Middle frontal gyrus (tissue), 1 donor: ENCODE results near the gene SMIM31.

ENCODE experiments used
- DNase-seq: peaks from one replicate; pipeline ENCODE4 v3.0.0-alpha.2; 2015; ENCODE audit warnings: low spot score; ENCODE audit errors: extremely low spot score

SMIM31 gene

DNA sequence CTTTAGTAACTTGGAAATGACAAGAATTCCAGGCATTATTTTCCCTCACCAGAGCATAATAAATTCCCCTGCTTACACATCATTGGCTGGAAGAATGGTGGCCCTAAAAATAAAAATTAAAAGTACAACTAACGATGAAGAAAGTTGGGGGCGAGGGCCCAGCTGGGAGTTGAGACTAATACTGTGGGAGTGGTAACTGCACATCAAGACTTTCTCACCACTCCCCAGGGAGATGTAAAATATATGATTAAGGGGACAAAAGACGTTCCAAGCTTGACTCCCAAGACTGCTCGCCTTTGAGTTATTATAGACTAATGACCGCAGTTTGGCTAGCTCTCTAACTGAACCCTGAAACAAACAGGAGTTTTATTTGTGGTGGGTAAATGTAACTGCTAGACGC is 30.0 kb downstream of the SMIM31 start:
- DNase-seq, result no peak

DNA sequence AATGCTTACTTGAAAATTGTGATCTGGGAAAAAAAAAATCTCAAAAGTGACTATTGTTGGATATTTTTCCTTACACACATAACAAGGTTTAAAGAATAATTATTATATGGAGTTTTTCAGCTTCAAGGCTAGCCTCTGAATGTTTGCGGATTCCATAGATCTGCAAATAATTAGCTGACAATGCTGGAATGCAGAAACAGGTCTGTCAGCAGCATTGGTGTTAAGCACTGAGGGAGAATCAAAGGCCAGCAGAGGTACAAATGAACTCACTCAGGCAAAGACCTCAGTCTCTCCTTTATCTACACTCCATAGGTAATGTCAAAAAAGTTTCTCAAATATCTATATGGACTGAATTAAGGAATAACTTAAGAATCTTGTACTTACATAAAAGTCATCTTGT is 35.1 kb downstream of the SMIM31 start:
- no peak for DNase-seq

DNA sequence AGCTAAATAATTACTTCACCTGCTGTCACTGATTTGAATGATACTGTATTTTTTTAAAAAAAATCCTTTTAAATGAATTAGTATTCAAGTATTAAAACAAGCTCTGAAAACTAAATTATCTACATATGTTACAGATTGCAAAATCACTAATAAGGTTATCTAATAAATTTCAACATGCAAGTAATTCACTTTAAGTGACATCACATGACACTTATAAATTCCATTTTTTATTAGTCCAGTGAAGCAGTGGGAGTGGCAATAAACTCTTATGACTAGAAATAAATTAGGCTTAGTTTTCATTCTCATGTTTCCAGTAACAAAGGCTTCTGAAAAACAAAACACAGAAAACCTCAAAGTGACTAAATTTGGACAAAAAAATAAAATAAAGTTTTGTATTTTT is 36.3 kb downstream of the SMIM31 start:
- no peak for DNase-seq

DNA sequence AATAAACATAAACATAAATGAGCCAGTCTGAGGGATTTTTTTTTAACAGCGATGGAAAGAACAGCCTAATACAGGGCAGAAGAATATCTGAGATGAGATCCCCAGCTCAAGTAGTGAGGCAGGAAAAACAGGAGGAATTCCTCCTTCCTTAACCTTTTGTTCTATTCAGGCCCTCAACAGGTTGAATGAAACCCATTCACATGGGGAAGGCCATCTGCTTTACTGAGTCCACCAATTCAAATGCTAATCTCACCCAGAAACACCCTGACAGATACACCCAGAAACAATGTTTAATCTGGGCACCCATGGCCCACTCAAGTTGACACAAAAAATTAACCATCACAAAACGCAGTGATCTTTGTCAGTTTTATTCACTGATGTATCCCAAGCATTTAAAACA is 45.5 kb downstream of the SMIM31 start:
- no peak for DNase-seq

DNA sequence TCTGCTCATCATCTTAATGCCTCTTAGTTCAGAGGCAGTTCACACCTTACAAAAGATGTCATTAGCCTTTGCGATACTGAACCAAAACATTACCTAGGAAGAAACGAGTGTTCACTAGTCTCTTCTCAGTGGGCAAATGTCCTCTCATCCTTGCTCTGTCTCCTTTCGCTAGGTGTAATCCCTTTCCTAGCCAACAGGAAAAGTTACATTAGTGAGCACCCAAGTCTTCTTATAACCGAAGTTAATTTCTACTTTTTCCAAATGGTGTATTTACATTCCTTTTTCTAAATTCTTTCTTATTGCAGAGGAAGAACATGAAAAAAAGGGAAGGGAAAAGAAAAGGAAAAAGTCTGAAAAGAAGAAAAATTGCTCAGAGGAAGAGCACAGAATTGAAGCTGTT is 46.9 kb downstream of the SMIM31 start:
- DNase-seq, result no peak

DNA sequence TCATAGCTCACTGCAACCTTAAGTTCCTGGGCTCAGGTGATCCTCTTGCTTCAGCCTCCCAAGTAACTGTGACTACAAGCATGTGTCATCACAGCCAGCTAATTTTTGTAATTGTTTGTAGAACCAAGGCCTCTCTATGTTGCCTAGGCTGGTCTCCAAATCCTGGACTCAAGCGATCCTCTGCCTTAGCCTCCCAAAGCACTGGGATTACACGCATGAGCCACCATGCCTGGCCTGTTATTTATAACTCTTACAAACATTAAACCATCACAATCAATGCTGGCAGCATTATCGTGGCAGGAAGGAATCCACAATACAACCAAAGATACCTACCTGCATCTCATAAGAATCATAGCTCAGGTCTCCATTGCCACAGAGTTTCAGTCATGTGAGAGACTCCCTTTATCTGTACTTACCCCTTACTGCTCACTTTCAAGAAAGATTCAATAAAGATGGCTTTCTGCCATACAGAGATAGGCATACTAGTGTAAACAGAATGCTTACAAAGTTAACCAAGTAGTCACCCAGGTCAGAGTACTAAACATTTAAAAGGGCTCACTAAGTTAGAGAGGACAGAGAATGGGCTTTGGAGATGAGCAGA is 48.5 kb downstream of the SMIM31 start:
- no peak for DNase-seq

DNA sequence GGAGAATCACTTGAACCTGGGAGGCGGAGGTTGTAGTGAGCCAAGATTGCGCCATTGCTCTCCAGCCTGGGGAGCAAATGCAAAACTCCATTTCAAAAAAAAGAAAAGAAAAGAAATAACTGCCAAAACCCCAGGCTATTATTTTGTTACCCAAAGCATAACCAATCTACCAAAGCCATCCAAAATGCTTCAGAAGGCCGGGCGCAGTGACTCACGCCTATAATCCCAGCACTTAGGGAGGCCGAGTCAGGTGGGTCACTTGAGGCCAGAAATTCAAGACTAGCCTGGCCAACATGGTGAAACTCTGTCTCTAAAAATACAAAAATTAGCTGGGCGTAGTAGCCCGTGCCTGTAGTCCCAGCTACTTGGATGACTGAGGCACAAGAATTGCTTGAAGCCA is 49.8 kb downstream of the SMIM31 start:
- DNase-seq, result no peak

DNA sequence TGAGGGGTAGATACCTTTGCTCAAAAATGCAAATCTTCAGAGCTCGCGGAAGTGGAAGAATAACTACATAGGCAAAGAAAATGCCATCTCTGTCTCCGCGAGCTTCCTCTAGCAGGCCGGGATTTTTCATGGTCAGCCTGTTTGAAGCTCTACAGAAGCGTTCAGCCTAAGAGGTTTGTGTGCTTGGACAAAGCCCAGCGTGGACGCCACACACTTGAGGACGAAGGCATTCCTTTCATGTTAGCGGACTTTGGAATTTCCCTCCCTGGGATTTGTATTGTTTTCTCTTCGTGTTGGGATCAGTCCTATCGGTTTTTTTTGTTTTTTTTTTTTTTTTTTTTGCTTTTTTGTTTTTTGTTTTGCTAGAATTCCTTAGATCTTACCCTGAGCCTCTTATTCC is 53.7 kb downstream of the SMIM31 start:
- no peak for DNase-seq

DNA sequence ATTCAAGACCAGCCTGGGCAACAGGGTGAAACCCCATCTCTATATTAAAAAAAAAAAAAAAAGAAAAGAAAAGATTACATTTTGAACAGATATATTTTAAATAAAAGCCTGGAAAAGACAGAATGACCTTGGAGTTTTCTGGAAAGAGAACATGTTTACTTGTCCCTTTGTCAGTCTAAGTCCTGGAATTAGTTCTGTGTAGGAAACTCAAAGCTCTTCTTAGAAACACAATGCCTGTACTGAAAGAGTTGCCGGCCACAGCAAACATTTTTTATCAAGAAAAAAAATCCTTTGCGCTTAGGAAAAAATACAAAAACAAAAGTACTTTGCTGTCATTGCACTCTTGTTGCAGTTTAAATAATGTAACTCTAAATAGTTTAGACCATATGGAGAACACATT is 59.6 kb downstream of the SMIM31 start:
- no peak for DNase-seq

DNA sequence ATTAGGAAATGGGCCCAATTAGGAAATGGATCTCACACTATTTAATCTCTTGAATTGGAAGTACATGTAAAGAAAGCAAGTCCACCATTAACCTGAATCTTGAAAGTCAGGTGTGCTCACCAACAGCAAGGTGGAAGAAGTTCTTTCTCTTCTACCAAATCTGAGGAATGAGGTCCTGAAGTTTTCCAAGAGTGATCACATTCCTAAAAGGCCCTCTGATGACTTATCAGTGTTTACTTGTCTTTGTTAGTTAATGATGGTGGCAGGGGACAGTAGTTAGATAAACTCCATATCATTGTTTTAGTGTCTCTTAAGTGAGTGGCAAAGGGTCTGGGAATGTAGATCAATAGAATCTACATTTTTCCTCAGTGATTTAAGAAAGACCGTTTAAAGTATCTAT is 61.8 kb downstream of the SMIM31 start:
- DNase-seq, result no peak

DNA sequence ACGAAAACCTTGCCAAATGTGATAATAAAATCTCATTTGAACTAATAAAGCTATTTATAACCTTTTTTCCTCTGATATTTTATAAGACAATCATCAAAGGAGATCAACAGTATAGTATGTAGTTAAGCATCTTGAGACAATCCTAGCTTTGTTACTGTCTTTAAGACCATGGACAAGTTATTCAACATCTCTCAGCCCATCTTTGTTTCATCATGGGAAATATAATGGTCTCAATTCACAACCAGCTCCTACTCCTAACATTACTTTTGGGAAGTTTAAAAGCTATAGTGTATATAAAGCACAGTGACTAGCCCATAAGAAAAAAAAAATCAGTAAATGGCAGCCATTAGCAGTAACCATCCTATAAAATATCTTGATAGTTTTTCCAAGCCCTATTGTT is 65.4 kb downstream of the SMIM31 start:
- no peak for DNase-seq

DNA sequence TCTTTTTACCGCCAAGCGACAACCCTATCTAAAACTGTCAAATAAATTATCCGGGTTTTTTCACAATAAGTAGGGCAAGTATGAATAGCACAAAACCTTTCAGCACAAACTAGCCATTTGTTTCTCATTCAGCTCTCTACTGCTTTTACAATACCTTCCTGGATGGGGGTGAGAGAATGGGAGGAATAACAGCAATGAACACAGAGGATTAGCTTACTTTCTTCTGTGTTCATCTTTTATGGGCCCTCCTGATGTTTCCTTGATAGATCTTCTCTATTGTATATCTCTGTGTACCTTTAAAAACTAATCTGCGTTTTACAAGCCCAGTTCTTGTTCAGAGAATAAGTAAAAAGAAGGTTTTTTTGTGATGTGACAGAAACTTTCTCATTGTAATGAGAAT is 67.8 kb downstream of the SMIM31 start:
- no peak for DNase-seq

DNA sequence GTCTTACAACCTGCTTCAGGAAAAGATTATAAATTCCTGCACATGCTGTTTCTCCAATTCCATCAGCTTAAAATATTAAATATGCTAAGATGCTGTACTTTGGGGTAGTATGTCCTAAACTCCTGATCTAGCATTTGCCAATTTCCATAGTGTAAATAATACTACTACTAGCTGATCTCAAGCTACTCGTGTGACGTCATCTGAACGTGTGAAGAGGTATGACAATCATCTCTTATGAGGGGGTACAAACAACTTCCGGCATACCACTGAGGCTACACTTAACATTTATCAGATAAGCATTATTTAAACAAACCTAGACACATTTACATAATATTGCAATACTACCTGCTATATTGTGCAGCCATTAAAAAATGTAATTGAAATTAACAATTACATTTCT is 70.7 kb downstream of the SMIM31 start:
- DNase-seq, result no peak

DNA sequence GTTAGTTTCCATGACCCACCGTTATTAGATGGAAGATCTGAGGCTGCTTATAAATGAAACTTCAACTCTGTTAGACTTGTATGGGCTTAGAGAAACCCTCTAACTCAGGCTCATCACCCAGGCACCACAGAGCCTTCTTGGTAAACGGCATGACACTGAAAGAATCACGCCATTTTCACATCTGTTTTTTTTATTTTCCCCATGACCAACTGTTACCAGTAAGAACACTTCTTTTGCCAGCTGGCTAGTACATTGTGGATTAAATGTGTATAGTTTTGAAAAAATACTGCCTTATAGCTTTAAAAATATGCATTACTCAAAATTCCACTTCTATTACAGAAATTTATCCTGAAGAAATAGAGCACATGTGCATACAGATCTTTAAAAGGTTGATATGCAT is 75.0 kb downstream of the SMIM31 start:
- no peak for DNase-seq

DNA sequence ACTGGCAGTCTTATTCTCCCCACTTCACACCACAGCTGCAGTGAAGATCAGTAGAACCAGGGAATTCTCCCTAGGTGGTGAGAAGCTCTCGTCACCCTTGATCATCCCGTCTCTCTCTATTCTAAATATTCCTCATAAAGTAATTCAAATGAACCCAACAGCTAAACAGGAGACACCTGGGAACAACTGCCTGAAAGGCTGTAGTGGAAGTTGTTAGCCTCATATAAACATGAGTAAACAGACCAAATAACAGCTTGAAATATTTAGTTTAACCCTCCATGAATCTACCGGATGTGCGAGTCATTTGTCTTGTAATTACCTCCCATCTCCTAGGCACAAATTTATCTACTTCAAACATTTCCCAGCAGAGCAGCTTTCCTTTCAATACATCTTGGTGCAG is 92.6 kb downstream of the SMIM31 start:
- DNase-seq, result no peak

DNA sequence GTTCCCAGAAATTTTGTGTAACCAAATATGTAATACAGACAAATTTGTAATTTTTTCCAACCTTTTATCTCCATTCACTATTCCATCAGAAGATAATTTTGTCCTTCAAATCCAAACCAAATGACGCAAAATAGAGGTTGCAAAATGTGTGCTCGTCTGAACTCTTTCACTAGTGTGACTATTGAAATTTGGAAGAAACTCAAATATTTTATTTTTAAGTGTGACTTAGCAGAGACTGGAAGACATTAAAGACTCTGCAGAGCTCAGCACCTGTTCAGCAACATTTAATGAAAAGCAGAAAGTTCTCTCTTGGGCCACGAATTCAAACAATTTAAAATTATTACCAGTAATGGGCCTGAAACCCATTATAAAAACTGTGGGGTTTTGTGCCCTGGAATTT is 93.1 kb downstream of the SMIM31 start:
- DNase-seq, result no peak

DNA sequence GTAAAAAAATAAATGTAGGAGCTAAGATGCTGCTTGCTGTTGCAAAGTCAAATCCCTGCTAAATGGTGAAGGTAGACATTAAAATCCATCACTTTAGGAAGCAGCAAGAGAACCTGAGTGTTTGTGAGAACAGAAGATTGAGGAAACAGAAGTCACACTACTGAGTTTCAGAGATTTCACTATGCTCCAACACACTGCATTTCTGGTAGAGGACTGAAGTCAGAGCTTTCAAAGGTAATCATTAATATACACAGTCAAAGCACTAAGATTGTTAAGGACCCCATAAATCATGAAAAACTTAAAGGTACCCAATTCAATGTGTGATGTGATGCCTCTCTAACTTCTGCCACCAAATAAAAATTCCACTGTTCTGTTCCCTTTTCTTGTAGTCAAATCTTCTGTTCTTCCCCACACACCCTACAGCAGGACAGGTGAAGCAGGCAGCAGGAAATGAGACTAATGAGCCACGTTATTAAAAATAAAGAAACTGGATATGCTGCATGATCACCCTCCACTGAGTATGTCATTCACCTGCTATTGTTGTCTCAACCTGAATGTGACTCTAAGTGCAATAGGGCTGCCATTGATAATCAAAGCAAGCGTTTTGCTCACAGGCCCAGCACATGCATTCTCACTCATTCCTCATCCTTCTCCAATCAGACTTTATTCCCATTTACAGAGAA is 94.2 kb downstream of the SMIM31 start:
- DNase-seq, result no peak
